K562 (cell line): ENCODE measurements around the gene RAB2B. TPM values are rescaled to one million over a fixed set of nuclear protein-coding genes. Genes with fewer than 3 reads are reported as not detected.

Source experiments
- E2F1 ChIP-seq: sonication (generic); formaldehyde crosslinking; IDR thresholded peaks from 2 replicates; pipeline ENCODE4 v1.8.1; 2023; ENCODE audit warnings: mild to moderate bottlenecking, missing genetic modification reagents, moderate library complexity
- E4F1 ChIP-seq: fragments of 250-450 bp; sonication (Bioruptor Pico); IDR thresholded peaks from 2 replicates; pipeline ENCODE4 v1.5.0; 2021; ENCODE audit warnings: mild to moderate bottlenecking, borderline replicate concordance
- FOXA3 ChIP-seq, 2 experiments: fragments of 450-650 bp in 1 of 2; sonication (generic) in 1 of 2; formaldehyde crosslinking; IDR thresholded peaks in 1 of 2; conservative IDR thresholded peaks in 1 of 2; 2 replicates each; pipeline versions ENCODE4 v1.4.0 to v1.8.0; 2020 to 2022; ENCODE audit warnings: mild to moderate bottlenecking in 2 of 2, missing genetic modification reagents in 1 of 2
- FOXP4 ChIP-seq: sonication (generic); formaldehyde crosslinking; IDR thresholded peaks from 2 replicates; pipeline ENCODE4 v1.8.0; 2022; ENCODE audit warnings: mild to moderate bottlenecking, missing genetic modification reagents, borderline replicate concordance
- HDAC3 ChIP-seq: fragments of 450-650 bp; IDR thresholded peaks from 2 replicates; pipeline ENCODE4 v1.6.1; 2018; ENCODE audit warnings: borderline replicate concordance, mild to moderate bottlenecking, moderate library complexity; ENCODE audit not compliant: partially characterized antibody
- KLF10 ChIP-seq: fragments of 250-450 bp; sonication (Bioruptor Pico); IDR thresholded peaks from 2 replicates; pipeline ENCODE4 v1.6.1; 2021; ENCODE audit warnings: matching md5 sums
- LCOR ChIP-seq: sonication (generic); formaldehyde crosslinking; IDR thresholded peaks from 2 replicates; pipeline ENCODE4 v1.8.0; 2022; ENCODE audit warnings: mild to moderate bottlenecking, missing genetic modification reagents
- NR2C2 ChIP-seq, 2 experiments: fragments of 200-800 bp in 1 of 2; sonication (Bioruptor generic) in 1 of 2; sonication (generic) in 1 of 2; formaldehyde crosslinking in 1 of 2; IDR thresholded peaks; 2 replicates each; pipeline versions ENCODE4 v1.6.1 to v1.8.0; 2016 to 2022; ENCODE audit warnings: mild to moderate bottlenecking in 1 of 2, missing compliant biosample characterization in 1 of 2, missing genetic modification characterization in 1 of 2, missing genetic modification reagents in 1 of 2
- POLR2A ChIP-seq: fragments of 450-650 bp; conservative IDR thresholded peaks from 2 replicates; pipeline ENCODE4 v1.6.1; 2016
- SIN3B ChIP-seq: fragments of 450-650 bp; IDR thresholded peaks from 2 replicates; pipeline ENCODE4 v1.6.1; 2017; ENCODE audit warnings: low read depth, mild to moderate bottlenecking, moderate library complexity
- TBP ChIP-seq: optimal IDR thresholded peaks from 2 replicates; pipeline ENCODE3; 2011; ENCODE audit warnings: low read depth, low read length, improper control_type of control experiment
- ZBTB12 ChIP-seq: fragments of 250-450 bp; sonication (Bioruptor Pico); IDR thresholded peaks from 2 replicates; pipeline ENCODE4 v1.4.0; 2020
- ZFX ChIP-seq: sonication (generic); formaldehyde crosslinking; IDR thresholded peaks from 2 replicates; pipeline ENCODE4 v1.8.0; 2022; ENCODE audit warnings: mild to moderate bottlenecking, missing genetic modification reagents, moderate library complexity
- ZNF384 ChIP-seq: IDR thresholded peaks from 2 replicates; pipeline ENCODE4 v1.6.1; 2012; ENCODE audit warnings: low read depth, low read length, improper control_type of control experiment
- ZNF431 ChIP-seq: sonication (generic); formaldehyde crosslinking; IDR thresholded peaks from 2 replicates; pipeline ENCODE4 v1.8.0; 2022; ENCODE audit warnings: mild to moderate bottlenecking, missing genetic modification reagents
- ZNF561 ChIP-seq: fragments of 450-650 bp; formaldehyde crosslinking; conservative IDR thresholded peaks from 2 replicates; pipeline ENCODE4 v1.4.0; 2020; ENCODE audit warnings: mild to moderate bottlenecking, moderate library complexity
- ZNF583 ChIP-seq: fragments of 250-450 bp; sonication (Bioruptor Pico); IDR thresholded peaks from 2 replicates; pipeline ENCODE4 v1.4.0; 2020
- ZNF589 ChIP-seq: fragments of 200-800 bp; sonication (Bioruptor generic); IDR thresholded peaks from 2 replicates; pipeline ENCODE4 v1.6.1; 2016; ENCODE audit warnings: low read depth, missing genetic modification characterization, missing compliant biosample characterization
- ZNF76 ChIP-seq: fragments of 250-450 bp; sonication (Bioruptor Pico); IDR thresholded peaks from 2 replicates; pipeline ENCODE4 v1.4.0; 2020; ENCODE audit warnings: mild to moderate bottlenecking, moderate library complexity, borderline replicate concordance
- polyA plus RNA-seq, 8 experiments: library from polyadenylated mRNA; depleted of rRNA in 4 of 8; stranded (reverse) in 5 of 8; unstranded in 3 of 8; fragments of >200 nt; fragmentation: Nextera tagmentation in 2 of 8; fragmentation: Illumina TruSeq in 1 of 8; extraction: Ambion mirVana in 2 of 8; extraction: Trizol in 1 of 8; gene quantifications; 2 replicates each; pipeline versions ENCODE4 v1.2.1 to v1.2.3, GENCODE V29; 2011 to 2014; ENCODE audit warnings: inconsistent platforms in 1 of 8, missing spikeins in 1 of 8
- total RNA-seq, 7 experiments: library from RNA; depleted of rRNA in 6 of 7; stranded (reverse); fragments of >200 nt in 6 of 7; fragmentation: Illumina TruSeq in 2 of 7; extraction: Trizol in 2 of 7; gene quantifications; 2 replicates each; pipeline versions ENCODE4 v1.2.1 to v1.2.3, GENCODE V29; 2011 to 2021; ENCODE audit warnings: low replicate concordance in 1 of 7

Gene RAB2B
- total and polyA plus RNA-seq, 9 of the 15 experiments (the other 6 are each of a cell fraction or from before 2014, with no cell fraction given): 4.6 to 19.8 (median 9.8) TPM

GRCh38 chr14:21510735-21511657 is 34.2 kb upstream of the RAB2B start, which contains the start of gene METTL3 (continued):
- TF ChIP-seq FOXP4 (CRISPR knock-in tag): no peak
- peak; percentile 50; the same call in 1 of the 2 replicates for TF ChIP-seq LCOR (CRISPR knock-in tag)
- peak; percentile 78 for TF ChIP-seq ZBTB12
- no peak for TF ChIP-seq KLF10 (CRISPR knock-in tag)
- peak; percentile 93 for TF ChIP-seq E4F1 (CRISPR knock-in tag)
- TF ChIP-seq ZNF384: peak; percentile 29; the same call in 1 of the 2 replicates
- TF ChIP-seq POLR2A: peak; percentile 91
- TF ChIP-seq ZFX (CRISPR knock-in tag): peak; percentile 75
- TF ChIP-seq FOXA3 (CRISPR knock-in tag; conservative IDR thresholded peaks at IDR 0.05 in 1 of 2, IDR thresholded peaks at IDR 0.05 in 1 of 2): 0 out of 4 replicates have a peak, but pooled peaks of 1 of the 2 experiments have one; percentile 49
- peak; percentile 83 for TF ChIP-seq TBP
- 0 out of 2 replicates have a peak, but pooled peaks have one; percentile 21 for TF ChIP-seq ZNF583 (CRISPR knock-in tag)
- no peak for TF ChIP-seq E2F1
- TF ChIP-seq HDAC3: no peak
- TF ChIP-seq ZNF589: peak; percentile 90
- peak; percentile 92 for TF ChIP-seq NR2C2 (CRISPR knock-in tag; IDR thresholded peaks at IDR 0.05)
- TF ChIP-seq NR2C2 (tag; IDR thresholded peaks at IDR 0.05): peak; percentile 99
- 0 out of 2 replicates have a peak, but pooled peaks have one; percentile 49 for TF ChIP-seq ZNF431 (CRISPR knock-in tag)
- TF ChIP-seq ZNF561 (CRISPR knock-in tag): no peak
- peak; percentile 52; the same call in 1 of the 2 replicates for TF ChIP-seq SIN3B
- TF ChIP-seq ZNF76 (CRISPR knock-in tag): no peak
